Body of pancreas (tissue), 4 donors: Measurements from ENCODE around the gene DMKN. TPM values are rescaled to one million over a fixed set of nuclear protein-coding genes. Genes with fewer than 3 reads are reported as not detected.

Experiments
- ATAC-seq: fragments of 150-250 bp; one replicate; pipeline ENCODE4 v1.9.1; 2016
- DNase-seq, 4 donors: peaks; one replicate each; pipeline ENCODE4 v3.0.0-alpha.2; 2019
- H3K27ac ChIP-seq, 4 donors: fragments of 200-600 bp; sonication (generic); 1 replicate in 3 of 4; 2 replicates in 1 of 4; pipeline versions ENCODE4 v1.5.1 to v1.6.1; 2016 to 2019; ENCODE audit warnings: mild to moderate bottlenecking in 1 of 4, mixed read lengths in 1 of 4, moderate library complexity in 1 of 4
- H3K27me3 ChIP-seq, 2 donors: fragments of 200-600 bp; sonication (generic); one replicate each; pipeline ENCODE4 v1.6.0; 2016; ENCODE audit warnings: mild to moderate bottlenecking in 1 of 2
- H3K36me3 ChIP-seq, 2 donors: fragments of 200-600 bp; sonication (generic); replicated peaks in 1 of 2; 2 replicates each; pipeline ENCODE4 v1.5.1; 2016; ENCODE audit warnings: low read depth in 2 of 2; ENCODE audit not compliant: insufficient read depth in 1 of 2
- H3K4me1 ChIP-seq: fragments of 200-600 bp; sonication (generic); one replicate; pipeline ENCODE4 v1.6.0; 2016
- H3K4me3 ChIP-seq, 2 donors: fragments of 200-600 bp; sonication (generic); 1 replicate in 1 of 2; 2 replicates in 1 of 2; pipeline ENCODE4 v1.5.1; 2016 to 2019
- H3K9me3 ChIP-seq, 3 donors: fragments of 200-600 bp; sonication (generic); 1 replicate in 2 of 3; 2 replicates in 1 of 3; pipeline ENCODE4 v1.5.1; 2016
- CTCF ChIP-seq, 7 experiments: fragments of 450-650 bp in 4 of 7; fragments of 200-600 bp in 3 of 7; sonication (generic) in 3 of 7; IDR thresholded peaks; one replicate each; pipeline ENCODE4 v1.5.1; 2016 to 2019; ENCODE audit warnings: antibody characterized with exemption in 7 of 7
- POLR2A ChIP-seq, 3 donors: fragments of 450-650 bp; IDR thresholded peaks; one replicate each; pipeline ENCODE4 v1.6.1; 2016; ENCODE audit warnings: antibody characterized with exemption in 3 of 3, mild to moderate bottlenecking in 2 of 3
- WGBS, 2 donors: methylation state at CpG; one replicate each; pipeline ENCODE4 v1.1.5; 2017; 5-methylcytosine and 5-hydroxymethylcytosine counted together
- intact Hi-C: fragments of 100-400 bp; cut with DNase I; formaldehyde crosslinking; loops from one replicate; pipeline ENCODE4 v1.15.1; 2023
- total RNA-seq, 2 donors: library from RNA; depleted of rRNA; stranded (reverse); fragments of >200 nt; gene quantifications; one replicate each; pipeline ENCODE4 v1.1.0, GENCODE V29; 2016

DMKN gene
- total RNA-seq, 2 donors from 2014 or later, result 146 TPM

GRCh38 chr19:35490364-35490763 is 23.1 kb downstream of the DMKN start, which contains the start of gene KRTDAP:
Gene KRTDAP, minus strand, starts transcription at chr19:35490464. Its CDS starts 22 bp downstream, at chr19:35490442.
- no peaks in the 10 kb centered on the region for H3K9me3 ChIP-seq
- no peak for ATAC-seq
- TF ChIP-seq CTCF (IDR thresholded peaks at IDR 0.05) (no peak), POLR2A (IDR thresholded peaks at IDR 0.05) (no peak)

GRCh38 chr19:35488677-35489076 is 24.8 kb downstream of the DMKN start:
- no peak overlapping the region for H3K4me3 ChIP-seq
- intact Hi-C loops, result no loop called here
- WGBS, 2 donors, result 90 to 94% methylated on average over 16 of the region's 16 CpGs

More at GRCh38 chr19:35490364-35490763, 23.1 kb downstream of the DMKN start, which contains the start of gene KRTDAP:
- Histone ChIP-seq H3K4me1 (peaks cover 15% of the 10 kb centered on the region), H3K36me3 (no peaks in the 10 kb centered on the region), H3K27ac (no peak within 1 kb of the TSS), H3K27me3 (no peaks in the 10 kb centered on the region), H3K4me3 (no peak within 1 kb of the TSS)
- WGBS, 2 donors, result 77 to 79% methylated on average over 9 of the region's 9 CpGs
- DNase-seq, result no peak
- intact Hi-C loops, result loop anchor here (10.0 kb wide), 1 partner anchor 146 kb away; the partner anchor contains the start of gene FFAR1

GRCh38 chr19:35487656-35488182 is 25.7 kb downstream of the DMKN start:
- Histone ChIP-seq H3K4me1 (peaks cover 17% of the 10 kb centered on the region), H3K36me3 (no peaks in the 10 kb centered on the region), H3K27me3 (no peaks in the 10 kb centered on the region), H3K9me3 (no peaks in the 10 kb centered on the region), H3K4me3 (no peak overlapping the region), H3K27ac (no peak overlapping the region)
- intact Hi-C loops, result no loop called here
- DNase-seq, result no peak
- no peak for ATAC-seq
- no peak for TF ChIP-seq POLR2A (IDR thresholded peaks at IDR 0.05)
- no peak for TF ChIP-seq CTCF (IDR thresholded peaks at IDR 0.05)
- 91 to 92% methylated on average over 9 to 10 of the region's 10 CpGs for WGBS, 2 donors

More at GRCh38 chr19:35488677-35489076, 24.8 kb downstream of the DMKN start:
- DNase-seq (no peak), ATAC-seq (no peak)
- Histone ChIP-seq H3K27ac (no peak overlapping the region), H3K27me3 (no peaks in the 10 kb centered on the region), H3K4me1 (peaks cover 17% of the 10 kb centered on the region), H3K9me3 (no peaks in the 10 kb centered on the region), H3K36me3 (no peaks in the 10 kb centered on the region)
- no peak for TF ChIP-seq POLR2A (IDR thresholded peaks at IDR 0.05)
- TF ChIP-seq CTCF (IDR thresholded peaks at IDR 0.05), result no peak

GRCh38 chr19:35486268-35486708 is 27.2 kb downstream of the DMKN start:
- Histone ChIP-seq H3K36me3 (no peaks in the 10 kb centered on the region), H3K4me3 (no peak overlapping the region), H3K27ac (peak overlapping the region in 2 of 4 donors; percentile 61 to 85), H3K4me1 (peaks cover 17% of the 10 kb centered on the region), H3K27me3 (no peaks in the 10 kb centered on the region), H3K9me3 (no peaks in the 10 kb centered on the region)
- ATAC-seq (no peak), DNase-seq (no peak)
- no peak for TF ChIP-seq CTCF (IDR thresholded peaks at IDR 0.05)
- no peak for TF ChIP-seq POLR2A (IDR thresholded peaks at IDR 0.05)
- intact Hi-C loops, result no loop called here
- 27 to 29% methylated on average over 3 of the region's 3 CpGs for WGBS, 2 donors
